ENCODE data around the gene KAZN.

KAZN gene

DNA sequence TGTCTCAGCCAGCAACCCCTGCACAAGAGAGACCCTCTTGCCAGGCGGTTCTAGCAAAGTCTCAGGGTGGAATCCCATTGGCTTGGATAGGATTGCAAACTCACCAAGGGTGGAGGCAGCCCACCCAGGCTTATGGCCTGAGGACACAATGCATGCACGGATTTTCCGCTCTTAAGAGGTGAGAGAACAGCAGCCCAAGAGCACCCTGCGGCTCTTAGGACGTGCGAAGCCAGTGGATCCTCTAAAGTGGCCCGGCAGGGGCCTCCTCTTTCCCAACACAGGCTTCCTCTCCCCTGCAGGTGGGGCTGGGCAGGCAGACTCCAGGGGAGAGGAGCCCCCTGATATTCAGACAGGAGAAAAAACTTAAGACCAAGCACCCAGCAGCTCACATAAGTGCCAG lies 523.8 kb downstream of the KAZN start:
- WGBS (ENCODE audit: extremely low coverage, insufficient coverage, insufficient read length), result no CpG with 5 or more reads among the region's 7 CpGs
- Histone ChIP-seq H4K12ac (ENCODE audit: low read depth, low read length) (no peak overlapping the region), H2BK12ac (ENCODE audit: low read length) (no peak overlapping the region), H4K8ac (ENCODE audit: low read depth, low read length) (no peak overlapping the region), H3K9me3 (ENCODE audit: insufficient read depth, low read depth, low read length) (peaks cover 3% of the 10 kb centered on the region), H3K4ac (ENCODE audit: low read depth, low read length) (no peak overlapping the region), H4K91ac (ENCODE audit: low read depth, low read length) (no peak overlapping the region), H3K36me3 (ENCODE audit: control insufficient read depth in 1 of 2, insufficient read depth in 2 of 2, low read length in 2 of 2) (no peaks in the 10 kb centered on the region), H3K79me1 (ENCODE audit: low read length) (no peaks in the 10 kb centered on the region), H3K27me3 (ENCODE audit: insufficient read depth, low read length) (peaks cover 3% of the 10 kb centered on the region), H3K23ac (ENCODE audit: low read length) (no peak overlapping the region), H3K18ac (ENCODE audit: low read length) (no peak overlapping the region), H2AK5ac (ENCODE audit: low read length) (no peak overlapping the region), H2BK120ac (ENCODE audit: insufficient read depth, low read length, poor library complexity) (no peak overlapping the region), H3K9ac (ENCODE audit: low read length) (no peak overlapping the region), H3K14ac (ENCODE audit: low read length) (no peak overlapping the region), H3K27ac (ENCODE audit: low read depth, low read length) (no peak overlapping the region), H3K4me2 (ENCODE audit: low read length) (no peak overlapping the region), H3K4me3 (ENCODE audit: low read depth, low read length) (no peak overlapping the region), H2AFZ (ENCODE audit: insufficient read depth, low read length, poor library complexity) (no peak overlapping the region), H3K79me2 (ENCODE audit: control insufficient read depth, insufficient read depth, low read length, poor library complexity) (no peaks in the 10 kb centered on the region), H3K4me1 (ENCODE audit: control insufficient read depth in 1 of 2, insufficient read depth in 2 of 2, low read length in 2 of 2) (peaks cover 0 to 2% of the 10 kb centered on the region in 2 experiments), H2BK5ac (ENCODE audit: low read depth, low read length, poor library complexity) (no peak overlapping the region)
- DNase-seq, result no peak

- Histone ChIP-seq H3K27ac (ENCODE audit: low read depth, low read length) (no peak overlapping the region), H3K79me1 (ENCODE audit: low read length) (no peaks in the 10 kb centered on the region), H3K9ac (ENCODE audit: low read length) (no peak overlapping the region), H3K4me2 (ENCODE audit: low read length) (no peak overlapping the region), H3K18ac (ENCODE audit: low read length) (no peak overlapping the region), H3K27me3 (ENCODE audit: insufficient read depth, low read length) (peaks cover 3% of the 10 kb centered on the region), H2BK120ac (ENCODE audit: insufficient read depth, low read length, poor library complexity) (no peak overlapping the region), H3K14ac (ENCODE audit: low read length) (no peak overlapping the region), H3K4me1 (ENCODE audit: control insufficient read depth in 1 of 2, insufficient read depth in 2 of 2, low read length in 2 of 2) (peaks cover 0 to 2% of the 10 kb centered on the region in 2 experiments), H2BK12ac (ENCODE audit: low read length) (no peak overlapping the region), H3K4me3 (ENCODE audit: low read depth, low read length) (no peak overlapping the region), H3K79me2 (ENCODE audit: control insufficient read depth, insufficient read depth, low read length, poor library complexity) (no peaks in the 10 kb centered on the region), H4K12ac (ENCODE audit: low read depth, low read length) (no peak overlapping the region), H3K23ac (ENCODE audit: low read length) (no peak overlapping the region), H4K91ac (ENCODE audit: low read depth, low read length) (no peak overlapping the region), H3K36me3 (ENCODE audit: control insufficient read depth in 1 of 2, insufficient read depth in 2 of 2, low read length in 2 of 2) (no peaks in the 10 kb centered on the region), H2AFZ (ENCODE audit: insufficient read depth, low read length, poor library complexity) (no peak overlapping the region), H4K8ac (ENCODE audit: low read depth, low read length) (no peak overlapping the region), H3K9me3 (ENCODE audit: insufficient read depth, low read depth, low read length) (peaks cover 3% of the 10 kb centered on the region), H2AK5ac (ENCODE audit: low read length) (no peak overlapping the region), H3K4ac (ENCODE audit: low read depth, low read length) (no peak overlapping the region), H2BK5ac (ENCODE audit: low read depth, low read length, poor library complexity) (no peak overlapping the region)
- no CpG with 5 or more reads among the region's 5 CpGs for WGBS (ENCODE audit: extremely low coverage, insufficient coverage, insufficient read length)
- no peak for DNase-seq
Measured at GRCh38 chr1:15123270-15123669, 524.8 kb downstream of the KAZN start.

- Histone ChIP-seq H2AFZ (ENCODE audit: insufficient read depth, low read length, poor library complexity) (no peak overlapping the region), H3K79me2 (ENCODE audit: control insufficient read depth, insufficient read depth, low read length, poor library complexity) (no peaks in the 10 kb centered on the region), H3K18ac (ENCODE audit: low read length) (no peak overlapping the region), H3K4me3 (ENCODE audit: low read depth, low read length) (no peak overlapping the region), H3K23ac (ENCODE audit: low read length) (no peak overlapping the region), H3K14ac (ENCODE audit: low read length) (no peak overlapping the region), H3K4me2 (ENCODE audit: low read length) (no peak overlapping the region), H4K12ac (ENCODE audit: low read depth, low read length) (no peak overlapping the region), H2BK5ac (ENCODE audit: low read depth, low read length, poor library complexity) (no peak overlapping the region), H4K8ac (ENCODE audit: low read depth, low read length) (no peak overlapping the region), H4K91ac (ENCODE audit: low read depth, low read length) (no peak overlapping the region), H3K9me3 (ENCODE audit: insufficient read depth, low read depth, low read length) (peaks cover 3% of the 10 kb centered on the region), H2BK12ac (ENCODE audit: low read length) (no peak overlapping the region), H3K36me3 (ENCODE audit: control insufficient read depth in 1 of 2, insufficient read depth in 2 of 2, low read length in 2 of 2) (no peaks in the 10 kb centered on the region), H2BK120ac (ENCODE audit: insufficient read depth, low read length, poor library complexity) (no peak overlapping the region), H3K4me1 (ENCODE audit: control insufficient read depth in 1 of 2, insufficient read depth in 2 of 2, low read length in 2 of 2) (peaks cover 3 to 4% of the 10 kb centered on the region in 2 experiments), H3K9ac (ENCODE audit: low read length) (no peak overlapping the region), H3K27ac (ENCODE audit: low read depth, low read length) (no peak overlapping the region), H3K4ac (ENCODE audit: low read depth, low read length) (no peak overlapping the region), H3K79me1 (ENCODE audit: low read length) (no peaks in the 10 kb centered on the region), H3K27me3 (ENCODE audit: insufficient read depth, low read length) (peaks cover 3% of the 10 kb centered on the region), H2AK5ac (ENCODE audit: low read length) (no peak overlapping the region)
- WGBS (ENCODE audit: extremely low coverage, insufficient coverage, insufficient read length), result no CpG with 5 or more reads among the region's 9 CpGs
- DNase-seq, result no peak
Measured at GRCh38 chr1:15123925-15124324, 525.4 kb downstream of the KAZN start.

DNA sequence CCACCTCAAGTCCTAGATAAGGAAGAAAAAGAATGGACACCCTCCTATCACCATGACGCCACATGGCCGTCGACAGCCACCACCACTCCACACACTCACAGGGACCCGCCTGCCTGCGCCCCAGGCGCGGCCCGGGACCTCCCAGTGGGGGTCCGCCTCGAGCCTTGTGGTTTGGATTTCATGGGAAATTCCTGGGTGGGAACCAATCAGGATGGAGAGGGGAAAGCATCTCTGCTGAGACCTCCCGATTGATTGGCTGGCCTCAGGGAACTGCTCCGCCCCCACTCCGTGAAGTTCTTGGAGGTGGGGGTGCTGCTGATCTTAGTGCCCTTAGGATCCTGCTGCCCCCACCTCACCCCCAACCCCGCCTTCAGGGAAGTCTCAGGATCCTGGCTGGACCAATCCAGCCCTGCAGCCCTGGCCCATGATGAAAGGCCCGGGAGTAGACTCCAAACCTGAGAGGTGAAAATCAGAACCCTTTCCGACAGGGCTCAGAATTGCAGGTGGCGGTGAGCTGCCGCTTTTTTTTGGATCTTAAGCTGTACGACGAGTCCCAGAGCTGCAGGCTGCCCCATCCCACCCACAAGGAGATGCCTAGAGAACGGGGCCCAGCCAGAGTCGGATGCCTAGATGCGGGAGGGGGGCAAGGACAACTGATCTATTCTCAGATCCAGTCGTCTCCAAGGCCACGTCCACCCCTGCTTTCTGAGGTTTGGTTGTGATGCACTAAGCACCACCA lies 526.0 kb downstream of the KAZN start:
- no peak overlapping the region for H2BK5ac ChIP-seq (ENCODE audit: low read depth, low read length, poor library complexity)
- peaks cover 5 to 6% of the 10 kb centered on the region in 2 experiments for H3K4me1 ChIP-seq (ENCODE audit: control insufficient read depth in 1 of 2, insufficient read depth in 2 of 2, low read length in 2 of 2)
- H2AK5ac ChIP-seq (ENCODE audit: low read length), result no peak overlapping the region
- H3K79me1 ChIP-seq (ENCODE audit: low read length), result no peaks in the 10 kb centered on the region
- no peak overlapping the region for H4K12ac ChIP-seq (ENCODE audit: low read depth, low read length)
- H3K18ac ChIP-seq (ENCODE audit: low read length), result no peak overlapping the region
- H3K36me3 ChIP-seq (ENCODE audit: control insufficient read depth in 1 of 2, insufficient read depth in 2 of 2, low read length in 2 of 2), result no peaks in the 10 kb centered on the region
- H3K9ac ChIP-seq (ENCODE audit: low read length), result no peak overlapping the region
- H3K27me3 ChIP-seq (ENCODE audit: insufficient read depth, low read length), result peaks cover 3% of the 10 kb centered on the region
- no peak overlapping the region for H3K14ac ChIP-seq (ENCODE audit: low read length)
- no peak overlapping the region for H4K8ac ChIP-seq (ENCODE audit: low read depth, low read length)
- no CpG with 5 or more reads among the region's 25 CpGs for WGBS (ENCODE audit: extremely low coverage, insufficient coverage, insufficient read length)
- H3K4me3 ChIP-seq (ENCODE audit: low read depth, low read length), result no peak overlapping the region
- DNase-seq, result no peak
- H4K91ac ChIP-seq (ENCODE audit: low read depth, low read length), result no peak overlapping the region
- H3K27ac ChIP-seq (ENCODE audit: low read depth, low read length), result no peak overlapping the region
- H2BK12ac ChIP-seq (ENCODE audit: low read length), result no peak overlapping the region
- H3K9me3 ChIP-seq (ENCODE audit: insufficient read depth, low read depth, low read length), result peaks cover 3% of the 10 kb centered on the region
- H2BK120ac ChIP-seq (ENCODE audit: insufficient read depth, low read length, poor library complexity), result no peak overlapping the region
- no peak overlapping the region for H3K23ac ChIP-seq (ENCODE audit: low read length)
- no peak overlapping the region for H2AFZ ChIP-seq (ENCODE audit: insufficient read depth, low read length, poor library complexity)
- H3K4ac ChIP-seq (ENCODE audit: low read depth, low read length), result no peak overlapping the region
- H3K79me2 ChIP-seq (ENCODE audit: control insufficient read depth, insufficient read depth, low read length, poor library complexity), result no peaks in the 10 kb centered on the region
- H3K4me2 ChIP-seq (ENCODE audit: low read length), result no peak overlapping the region
